Gastrocnemius medialis (tissue), 4 donors: ENCODE data around the gene NRCAM.

Experiments used
- CTCF ChIP-seq, 5 experiments: fragments of 450-650 bp in 3 of 5; fragments of 200-600 bp in 2 of 5; sonication (generic) in 2 of 5; IDR thresholded peaks in 4 of 5; conservative IDR thresholded peaks in 1 of 5; 1 replicate in 4 of 5; 2 replicates in 1 of 5; pipeline ENCODE4 v1.5.1; 2016 to 2019; ENCODE audit warnings: antibody characterized with exemption in 5 of 5, mild to moderate bottlenecking in 3 of 5, moderate library complexity in 3 of 5
- POLR2A ChIP-seq, 2 donors: fragments of 450-650 bp; IDR thresholded peaks; one replicate each; pipeline ENCODE4 v1.6.1; 2017; ENCODE audit warnings: antibody characterized with exemption in 2 of 2, mild to moderate bottlenecking in 2 of 2, moderate library complexity in 2 of 2

- no peak for TF ChIP-seq POLR2A (IDR thresholded peaks at IDR 0.05)
- TF ChIP-seq CTCF (IDR thresholded peaks at IDR 0.05 in 4 of 5, conservative IDR thresholded peaks at IDR 0.05 in 1 of 5) = no peak
Observed at GRCh38 chr7:108351729-108352131, 104.5 kb downstream of the NRCAM start.
